ENCODE results near the gene RASL12. TPM values are rescaled to one million over a fixed set of nuclear protein-coding genes. Genes with fewer than 3 reads are reported as not detected.

Gene RASL12
- total and polyA plus RNA-seq, 2 of the 8 experiments (the other 6 are each of a cell fraction or from before 2014, with no cell fraction given), result 9.5 to 10.3 TPM

DNA sequence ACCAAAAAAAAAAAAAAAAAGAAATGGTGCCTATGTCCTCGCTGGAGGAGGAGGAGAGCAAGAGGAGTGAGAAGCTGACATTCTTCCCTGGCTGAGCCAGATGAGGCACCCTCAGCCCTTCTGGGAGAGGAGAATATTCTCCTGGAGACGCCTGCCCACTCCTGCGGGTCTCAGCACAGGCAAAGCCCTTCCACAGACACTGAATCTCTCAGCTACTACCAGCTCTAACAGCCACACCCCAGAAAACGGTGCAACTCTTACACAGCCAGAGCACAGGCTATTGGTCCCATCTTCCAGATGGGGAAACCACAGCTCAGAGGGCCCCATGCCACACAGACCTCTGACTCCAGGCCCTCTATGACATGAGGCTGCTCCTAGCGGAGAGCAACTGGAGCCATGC lies 5.7 kb downstream of the RASL12 start:
- Histone ChIP-seq H2AFZ (ENCODE audit: low read length) (no peak overlapping the region), H2BK12ac (ENCODE audit: low read depth, low read length) (no peak overlapping the region), H3K4ac (replicated peaks; ENCODE audit: insufficient read length, low read depth, low read length) (no peak overlapping the region), H3K14ac (ENCODE audit: insufficient read length) (no peak overlapping the region), H3K9ac (replicated peaks in 1 of 4; ENCODE audit: extremely low read depth in 1 of 4, low read depth in 3 of 4, low read length in 3 of 4) (no peak overlapping the region), H3K27me3 (replicated peaks in 1 of 4; ENCODE audit: control insufficient read depth in 3 of 4, extremely low read depth in 1 of 4, insufficient read depth in 3 of 4, low read length in 3 of 4) (peaks cover 0 to 2% (median 0%) of the 10 kb centered on the region in 4 experiments; a peak in 2 of 7 replicates), H2BK5ac (ENCODE audit: low read depth, low read length) (no peak overlapping the region), H4K5ac (ENCODE audit: insufficient read length, low read depth, low read length) (no peak overlapping the region), H2BK20ac (ENCODE audit: low read length) (no peak overlapping the region), H3K18ac (ENCODE audit: extremely low read depth, low read length) (no peak overlapping the region), H2BK15ac (ENCODE audit: low read length) (no peak overlapping the region), H3K56ac (replicated peaks; ENCODE audit: insufficient read length, low read depth, low read length) (no peak overlapping the region), H3K9me3 (ENCODE audit: insufficient read depth in 2 of 2, low read depth in 1 of 2, low read length in 1 of 2) (no peaks in the 10 kb centered on the region), H3K4me3 (ENCODE audit: extremely low read depth in 1 of 4, insufficient read depth in 2 of 4, low read depth in 3 of 4, low read length in 4 of 4) (no peak overlapping the region), H3K4me2 (ENCODE audit: insufficient read depth in 1 of 2, low read depth in 2 of 2, low read length in 2 of 2) (no peak overlapping the region), H3K79me2 (ENCODE audit: control insufficient read depth in 1 of 2, insufficient read depth in 2 of 2, low read length in 2 of 2) (no peaks in the 10 kb centered on the region), H3K23ac (ENCODE audit: insufficient read length) (no peak overlapping the region), H4K20me1 (replicated peaks in 1 of 2; ENCODE audit: control insufficient read depth in 1 of 2, insufficient read depth in 2 of 2, low read length in 2 of 2) (no peaks in the 10 kb centered on the region), H3K79me1 (ENCODE audit: low read depth, low read length) (peaks cover 3% of the 10 kb centered on the region; the same call in 1 of the 2 replicates), H3K4me1 (replicated peaks in 1 of 4; ENCODE audit: control insufficient read depth in 3 of 4, insufficient read depth in 4 of 4, low read length in 3 of 4) (peaks cover 0 to 4% (median 0%) of the 10 kb centered on the region in 4 experiments; a peak in 2 of 7 replicates), H3K27ac (ENCODE audit: low read depth, low read length) (no peak overlapping the region), H3K36me3 (ENCODE audit: control insufficient read depth in 2 of 4, insufficient read depth in 4 of 4, low read length in 3 of 4) (no peaks in the 10 kb centered on the region; a peak in 1 of 8 replicates), H2BK120ac (replicated peaks; ENCODE audit: low read depth, low read length) (no peak overlapping the region), H2AK5ac (ENCODE audit: low read depth, low read length) (no peak overlapping the region), H4K91ac (replicated peaks; ENCODE audit: insufficient read length, low read length) (no peak overlapping the region), H3K23me2 (ENCODE audit: low read depth, low read length) (no peaks in the 10 kb centered on the region; the same call in 1 of the 2 replicates), H4K8ac (ENCODE audit: extremely low read depth, insufficient read depth, low read length) (no peak overlapping the region)
- ChIA-PET CTCF (ENCODE audit: partially characterized antibody) (interaction anchor here (1.2 to 33.2 kb wide), 10 partner anchors 8 to 53 kb away, joined by 3 to 1213 read pairs (median 6); partner anchors contain the start of genes KBTBD13, RASL12, SLC51B and UBAP1L), POLR2A (ENCODE audit: partially characterized antibody) (interaction anchor here (1.0 to 1.4 kb wide), 5 partner anchors 11 to 236 kb away, joined by 3 to 5 read pairs (median 3); no protein-coding TSS in a partner anchor)
- no peak for DNase-seq (ENCODE audit: low read depth in 1 of 2, low spot score in 2 of 2)
- WGBS, 2 experiments (ENCODE audit: extremely low coverage in 1 of 2, insufficient coverage in 1 of 2, insufficient read length in 1 of 2, insufficient replicate concordance in 2 of 2, low coverage in 1 of 2, low lambda C conversion rate in 2 of 2, missing lambda C conversion rate in 1 of 2), result 86% methylated on average over 5 of the region's 5 CpGs; no CpG with 5 or more reads in 1 of the 2 experiments
- no peak for FAIRE-seq
- TF ChIP-seq, protein P1, sequence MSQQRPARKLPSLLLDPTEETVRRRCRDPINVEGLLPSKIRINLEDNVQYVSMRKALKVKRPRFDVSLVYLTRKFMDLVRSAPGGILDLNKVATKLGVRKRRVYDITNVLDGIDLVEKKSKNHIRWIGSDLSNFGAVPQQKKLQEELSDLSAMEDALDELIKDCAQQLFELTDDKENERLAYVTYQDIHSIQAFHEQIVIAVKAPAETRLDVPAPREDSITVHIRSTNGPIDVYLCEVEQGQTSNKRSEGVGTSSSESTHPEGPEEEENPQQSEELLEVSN (IDR thresholded peaks at IDR 0.05), result no peak
- TF ChIP-seq POLR2A (IDR thresholded peaks at IDR 0.05; ENCODE audit: control extremely low read depth in 1 of 2, low read depth in 2 of 2, low read length in 2 of 2) (no peak), ASH2L (IDR thresholded peaks at IDR 0.05; ENCODE audit: low read length) (no peak), SUZ12 (IDR thresholded peaks at IDR 0.05; ENCODE audit: low read length) (no peak), CBX8 (IDR thresholded peaks at IDR 0.05; ENCODE audit: borderline replicate concordance, low read depth, low read length) (no peak), TCF12 (IDR thresholded peaks at IDR 0.05; ENCODE audit: low read depth, low read length) (no peak)
